Astrocyte of the spinal cord (primary cell): ENCODE measurements around the gene GALNT1.

ENCODE experiments used
- DNase-seq: peaks from one replicate; pipeline ENCODE4 v3.0.0; 2011; ENCODE audit warnings: low read depth, low spot score
- H3K4me3 ChIP-seq: 2 replicates; pipeline ENCODE4 v1.5.1; 2011; ENCODE audit warnings: low read depth, mild to moderate bottlenecking, low read length, moderate library complexity
- CTCF ChIP-seq: IDR thresholded peaks from 2 replicates; pipeline ENCODE4 v1.5.1; 2012; ENCODE audit warnings: low read depth, mild to moderate bottlenecking, low read length, inconsistent platforms
- in situ Hi-C: cut with HindIII; loops from 2 replicates; pipeline ENCODE4 v1.10.0; 2017; ENCODE audit warnings: low sequenced_read_pairs

GALNT1 gene

GRCh38 chr18:35633761-35634160, 52.2 kb downstream of the GALNT1 start:
- TF ChIP-seq CTCF = no peak
- DNase-seq = no peak
- in situ Hi-C loops = no loop called here

GRCh38 chr18:35634323-35634722, 52.8 kb downstream of the GALNT1 start:
- no peak for TF ChIP-seq CTCF
- in situ Hi-C loops = no loop called here
- DNase-seq = no peak
- no peak overlapping the region for H3K4me3 ChIP-seq

More at GRCh38 chr18:35633761-35634160, 52.2 kb downstream of the GALNT1 start:
- no peak overlapping the region for H3K4me3 ChIP-seq

GRCh38 chr18:35635170-35635569, 53.6 kb downstream of the GALNT1 start:
- H3K4me3 ChIP-seq = no peak overlapping the region
- DNase-seq = peak; percentile 75
- in situ Hi-C loops = no loop called here
- no peak for TF ChIP-seq CTCF

GRCh38 chr18:35637227-35637626, 55.7 kb downstream of the GALNT1 start:
- no peak for DNase-seq
- TF ChIP-seq CTCF = no peak
- in situ Hi-C loops = no loop called here
- H3K4me3 ChIP-seq = no peak overlapping the region

- no peak for DNase-seq
- TF ChIP-seq CTCF = no peak
- H3K4me3 ChIP-seq = no peak overlapping the region
- in situ Hi-C loops = no loop called here
Measured at GRCh38 chr18:35639296-35639695, 57.8 kb downstream of the GALNT1 start.

GRCh38 chr18:35641467-35641866, 59.9 kb downstream of the GALNT1 start:
- DNase-seq = no peak
- in situ Hi-C loops = no loop called here
- no peak overlapping the region for H3K4me3 ChIP-seq
- TF ChIP-seq CTCF = no peak

GRCh38 chr18:35641916-35642315, 60.4 kb downstream of the GALNT1 start:
- DNase-seq = no peak
- in situ Hi-C loops = no loop called here
- no peak overlapping the region for H3K4me3 ChIP-seq
- TF ChIP-seq CTCF = no peak
